Measurements from ENCODE around the gene ODF4. TPM values are rescaled to one million over a fixed set of nuclear protein-coding genes. Genes with fewer than 3 reads are reported as not detected.

The ODF4 gene
- total and polyA plus RNA-seq, 2 of the 13 experiments (the other 11 are each of a cell fraction or from before 2014, with no cell fraction given): not detected

DNA sequence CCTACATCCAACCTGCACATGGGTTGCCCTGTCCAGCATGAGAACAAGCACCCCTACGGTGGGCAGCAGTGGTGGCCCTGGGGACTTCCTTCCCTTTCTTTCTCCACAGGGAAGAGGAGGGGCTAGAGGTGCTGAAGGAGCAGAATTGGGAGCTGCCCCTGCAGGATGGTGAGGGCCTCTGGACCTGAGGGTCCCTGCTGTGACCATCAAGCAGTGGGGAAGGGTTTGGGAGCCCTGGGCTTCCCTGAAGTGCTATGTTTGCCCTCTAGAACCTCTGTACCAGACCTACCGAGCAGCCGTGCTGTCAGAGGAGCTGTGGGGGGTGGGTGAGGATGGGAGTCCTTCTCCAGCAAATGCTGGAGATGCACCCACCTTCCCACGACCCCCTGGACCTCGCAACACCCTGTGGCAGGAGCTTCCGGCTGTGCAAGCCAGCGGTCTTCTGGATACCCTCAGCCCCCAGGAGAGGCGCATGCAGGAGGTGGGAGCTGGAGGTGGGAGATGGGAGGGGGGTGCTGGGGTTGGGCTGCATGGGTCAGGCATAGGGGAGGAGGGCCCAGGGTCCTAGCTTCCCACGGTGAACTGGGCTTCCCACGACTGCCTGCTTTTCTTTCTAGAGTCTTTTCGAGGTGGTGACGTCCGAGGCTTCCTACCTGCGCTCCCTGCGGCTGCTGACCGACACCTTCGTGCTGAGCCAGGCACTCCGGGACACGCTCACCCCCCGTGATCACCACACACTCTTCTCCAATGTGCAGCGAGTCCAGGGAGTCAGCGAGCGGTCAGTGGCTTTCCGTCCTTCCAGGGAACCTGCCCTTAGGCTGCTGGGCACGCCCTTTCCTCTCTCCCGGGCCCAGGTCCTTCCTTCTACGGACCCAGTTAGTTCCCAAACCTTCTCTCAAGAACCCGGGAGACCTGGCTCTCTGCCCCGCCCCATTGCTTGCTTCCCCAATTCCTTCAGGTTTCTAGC lies 24.6 kb upstream of the ODF4 start:
- Histone ChIP-seq H3K9me3 (ENCODE audit: low read length) (no peaks in the 10 kb centered on the region), H3K27me3 (ENCODE audit: control insufficient read depth in 1 of 2, insufficient read depth in 2 of 2, low read length in 2 of 2) (peaks cover 15 to 79% of the 10 kb centered on the region in 2 experiments), H3K4me2 (ENCODE audit: low read depth, low read length) (peak overlapping the region; percentile 7; the same call in 1 of the 2 replicates), H3K79me2 (ENCODE audit: insufficient read depth, low read length) (no peaks in the 10 kb centered on the region), H3K9ac (ENCODE audit: insufficient read depth, low read depth, low read length) (no peak overlapping the region), H4K20me1 (ENCODE audit: insufficient read depth, low read length) (no peaks in the 10 kb centered on the region), H3K36me3 (replicated peaks in 1 of 2; ENCODE audit: control insufficient read depth in 1 of 2, insufficient read depth in 2 of 2, low read length in 2 of 2) (no peaks in the 10 kb centered on the region), H3K4me1 (ENCODE audit: insufficient read depth, low read length) (no peaks in the 10 kb centered on the region), H3K27ac (ENCODE audit: extremely low read length, insufficient read depth, low read length) (no peak overlapping the region), H3K4me3 (replicated peaks in 1 of 3; ENCODE audit: insufficient read depth in 1 of 3, low read depth in 2 of 3, low read length in 3 of 3) (no peak overlapping the region; a peak in 1 of 6 replicates), H2AFZ (ENCODE audit: low read length) (no peak overlapping the region)
- CTCF ChIA-PET (ENCODE audit: low intra/inter-chr PET ratio, low total read pairs): no interaction called here
- 17% methylated on average over 20 of the region's 29 CpGs for WGBS (ENCODE audit: low lambda C conversion rate)
- DNase-seq (ENCODE audit: low spot score) (no peak), ATAC-seq (no peak; the same call in 2 of the 3 replicates), FAIRE-seq (no peak)
- in situ Hi-C loops (cut with HindIII; ENCODE audit: extremely low pct_ligation_motif_present, low pct_unique_long_range_greater_than_20kb) (no loop called here), intact Hi-C loops (cut with micrococcal nuclease; ENCODE audit: unreplicated experiment) (no loop called here)
- POLR2A ChIA-PET: no interaction called here
- TF ChIP-seq NBN (conservative IDR thresholded peaks at IDR 0.05): no peak
- no peak for TF ChIP-seq IRF2 (CRISPR knock-in tag; IDR thresholded peaks at IDR 0.05)
- TF ChIP-seq, protein P1, sequence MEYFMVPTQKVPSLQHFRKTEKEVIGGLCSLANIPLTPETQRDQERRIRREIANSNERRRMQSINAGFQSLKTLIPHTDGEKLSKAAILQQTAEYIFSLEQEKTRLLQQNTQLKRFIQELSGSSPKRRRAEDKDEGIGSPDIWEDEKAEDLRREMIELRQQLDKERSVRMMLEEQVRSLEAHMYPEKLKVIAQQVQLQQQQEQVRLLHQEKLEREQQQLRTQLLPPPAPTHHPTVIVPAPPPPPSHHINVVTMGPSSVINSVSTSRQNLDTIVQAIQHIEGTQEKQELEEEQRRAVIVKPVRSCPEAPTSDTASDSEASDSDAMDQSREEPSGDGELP (IDR thresholded peaks at IDR 0.05; ENCODE audit: borderline replicate concordance, low read depth): no peak
- no peak for TF ChIP-seq ZNF44 (CRISPR knock-in tag; IDR thresholded peaks at IDR 0.05)
- TF ChIP-seq, protein P2, sequence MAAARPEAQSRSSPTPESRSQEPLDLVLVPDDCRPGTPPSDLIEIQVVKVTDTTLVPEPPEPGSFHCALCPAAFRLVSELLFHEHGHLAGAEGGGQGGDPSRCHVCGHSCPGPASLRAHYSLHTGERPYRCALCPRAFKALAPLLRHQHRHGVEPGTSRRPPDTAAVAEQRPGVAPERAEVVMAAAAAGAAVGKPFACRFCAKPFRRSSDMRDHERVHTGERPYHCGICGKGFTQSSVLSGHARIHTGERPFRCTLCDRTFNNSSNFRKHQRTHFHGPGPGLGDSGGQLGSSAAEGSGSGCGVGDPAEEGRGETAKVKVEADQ (CRISPR knock-in tag; IDR thresholded peaks at IDR 0.05; ENCODE audit: borderline replicate concordance): no peak
- no peak for TF ChIP-seq GABPA (IDR thresholded peaks at IDR 0.05; ENCODE audit: low read depth, low read length)
- no peak for TF ChIP-seq GABPA (CRISPR knock-in tag; IDR thresholded peaks at IDR 0.05; ENCODE audit: low read depth)
- TF ChIP-seq NCOA5 (CRISPR knock-in tag; IDR thresholded peaks at IDR 0.05): no peak
- TF ChIP-seq RAD51 (IDR thresholded peaks at IDR 0.05; ENCODE audit: borderline replicate concordance): no peak
- TF ChIP-seq RARG (CRISPR knock-in tag; IDR thresholded peaks at IDR 0.05; ENCODE audit: low read depth): no peak
- no peak for TF ChIP-seq ISX (CRISPR knock-in tag; conservative IDR thresholded peaks at IDR 0.05)
- TF ChIP-seq ZNF3 (CRISPR knock-in tag; IDR thresholded peaks at IDR 0.05): no peak
- TF ChIP-seq, protein P3, sequence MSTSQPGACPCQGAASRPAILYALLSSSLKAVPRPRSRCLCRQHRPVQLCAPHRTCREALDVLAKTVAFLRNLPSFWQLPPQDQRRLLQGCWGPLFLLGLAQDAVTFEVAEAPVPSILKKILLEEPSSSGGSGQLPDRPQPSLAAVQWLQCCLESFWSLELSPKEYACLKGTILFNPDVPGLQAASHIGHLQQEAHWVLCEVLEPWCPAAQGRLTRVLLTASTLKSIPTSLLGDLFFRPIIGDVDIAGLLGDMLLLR (CRISPR knock-in tag; IDR thresholded peaks at IDR 0.05): no peak
- no peak for TF ChIP-seq ZNF569 (CRISPR knock-in tag; IDR thresholded peaks at IDR 0.05; ENCODE audit: borderline replicate concordance)
- TF ChIP-seq HNRNPUL1 (IDR thresholded peaks at IDR 0.05; ENCODE audit: low read depth, low read length): no peak
- TF ChIP-seq, protein P4, sequence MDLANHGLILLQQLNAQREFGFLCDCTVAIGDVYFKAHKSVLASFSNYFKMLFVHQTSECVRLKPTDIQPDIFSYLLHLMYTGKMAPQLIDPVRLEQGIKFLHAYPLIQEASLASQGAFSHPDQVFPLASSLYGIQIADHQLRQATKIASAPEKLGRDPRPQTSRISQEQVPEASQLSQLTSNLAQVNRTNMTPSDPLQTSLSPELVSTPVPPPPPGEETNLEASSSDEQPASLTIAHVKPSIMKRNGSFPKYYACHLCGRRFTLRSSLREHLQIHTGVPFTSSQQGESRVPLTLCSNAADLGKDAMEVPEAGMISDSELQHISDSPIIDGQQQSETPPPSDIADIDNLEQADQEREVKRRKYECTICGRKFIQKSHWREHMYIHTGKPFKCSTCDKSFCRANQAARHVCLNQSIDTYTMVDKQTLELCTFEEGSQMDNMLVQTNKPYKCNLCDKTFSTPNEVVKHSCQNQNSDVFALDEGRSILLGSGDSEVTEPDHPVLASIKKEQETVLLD (CRISPR knock-in tag; IDR thresholded peaks at IDR 0.05; ENCODE audit: low read depth): no peak
- TF ChIP-seq ZNF816 (CRISPR knock-in tag; IDR thresholded peaks at IDR 0.05; ENCODE audit: borderline replicate concordance): no peak
- TF ChIP-seq MED1 (CRISPR knock-in tag; IDR thresholded peaks at IDR 0.05): no peak
- no peak for TF ChIP-seq ZNF446 (CRISPR knock-in tag; IDR thresholded peaks at IDR 0.05)
- no TSS peak for BruUV-seq (replicated peaks)
